UCSD-AML1 (cell line): ENCODE results near the gene STAT4.

Experiments
- DNase-seq: peaks from one replicate; lab custom pipeline; 2025; ENCODE audit not compliant: unreplicated experiment; lab: John Stamatoyannopoulos, UW

The STAT4 gene

GRCh38 chr2:191083540-191083939, 67.3 kb downstream of the STAT4 start:
- DNase-seq: no peak

GRCh38 chr2:191082321-191082720, 68.5 kb downstream of the STAT4 start:
- DNase-seq: no peak

- no peak for DNase-seq
These were observed 69.2 kb downstream of the STAT4 start for GRCh38 chr2:191081411-191082155.

- no peak for DNase-seq
These were observed 72.5 kb downstream of the STAT4 start for GRCh38 chr2:191078165-191078867.

GRCh38 chr2:191070276-191070675, 80.5 kb downstream of the STAT4 start:
- no peak for DNase-seq

GRCh38 chr2:191069606-191070005, 81.2 kb downstream of the STAT4 start:
- no peak for DNase-seq

- no peak for DNase-seq
These were observed 83.9 kb downstream of the STAT4 start for GRCh38 chr2:191066919-191067233.

GRCh38 chr2:191066197-191066918, 84.4 kb downstream of the STAT4 start:
- DNase-seq: no peak

GRCh38 chr2:191065785-191066184, 85.0 kb downstream of the STAT4 start:
- no peak for DNase-seq

- no peak for DNase-seq
These were observed 86.2 kb downstream of the STAT4 start for GRCh38 chr2:191064590-191064989.

GRCh38 chr2:191063584-191063983, 87.2 kb downstream of the STAT4 start:
- no peak for DNase-seq

GRCh38 chr2:191061381-191061980, 89.3 kb downstream of the STAT4 start:
- no peak for DNase-seq

- no peak for DNase-seq
These were observed 91.5 kb downstream of the STAT4 start for GRCh38 chr2:191059308-191059707.

- DNase-seq: no peak
These were observed 94.6 kb downstream of the STAT4 start for GRCh38 chr2:191056228-191056627.

GRCh38 chr2:191053256-191053655, 97.5 kb downstream of the STAT4 start:
- DNase-seq: no peak

- DNase-seq: no peak
These were observed 98.7 kb downstream of the STAT4 start for GRCh38 chr2:191051825-191052778.

GRCh38 chr2:191051177-191051576, 99.6 kb downstream of the STAT4 start:
- DNase-seq: no peak

GRCh38 chr2:191050640-191050987, 100.2 kb downstream of the STAT4 start:
- DNase-seq: no peak

- no peak for DNase-seq
These were observed 100.8 kb downstream of the STAT4 start for GRCh38 chr2:191049728-191050639.

- no peak for DNase-seq
These were observed 102.7 kb downstream of the STAT4 start for GRCh38 chr2:191048073-191048472.
